T-cell (primary cell): ENCODE measurements around the gene NTM. TPM values are rescaled to one million over a fixed set of nuclear protein-coding genes. Genes with fewer than 3 reads are reported as not detected.

Source experiments
- ATAC-seq, 4 experiments: fragments of 200-7000 bp in 3 of 4; fragments of 150-1000 bp in 1 of 4; cut with Tn5 transposase; replicated peaks in 1 of 4; 1 replicate in 3 of 4; 2 replicates in 1 of 4; pipeline ENCODE4 v1.10.0; 2021; ENCODE audit warnings: moderate library complexity in 3 of 4, mild to moderate bottlenecking in 2 of 4, moderate number of reproducible peaks in 1 of 4
- CTCF ChIA-PET, 2 donors: fragments of 300-600 bp; sonication (Branson Sonifier 250); formaldehyde crosslinking; loops; one replicate each; lab custom pipeline; 2022; ENCODE audit warnings: antibody characterized with exemption in 2 of 2; lab: Charles Lee
- POLR2A ChIA-PET, 2 donors: fragments of 300-600 bp; sonication (Branson Sonifier 250); formaldehyde crosslinking; loops; one replicate each; lab custom pipeline; 2022; ENCODE audit warnings: antibody characterized with exemption in 2 of 2; lab: Charles Lee
- DNase-seq, 35 experiments: peaks; one replicate each; pipeline versions ENCODE4 v3.0.0 to v3.0.0-alpha.2; 2013 to 2023
- H3K27ac ChIP-seq: one replicate; pipeline ENCODE4 v1.5.1; 2013; ENCODE audit warnings: low read length
- H3K27me3 ChIP-seq, 2 experiments: replicated peaks in 1 of 2; 1 replicate in 1 of 2; 2 replicates in 1 of 2; pipeline versions ENCODE4 v1.6.1 to v1.7.0; 2013; ENCODE audit warnings: low read length in 1 of 2, mixed read lengths in 1 of 2; ENCODE audit not compliant: control insufficient read depth in 2 of 2, insufficient read depth in 2 of 2; ENCODE audit errors: extremely low read depth in 1 of 2
- H3K36me3 ChIP-seq, 2 donors: 1 replicate in 1 of 2; 2 replicates in 1 of 2; pipeline versions ENCODE4 v1.6.1 to v1.7.0; 2013; ENCODE audit warnings: low read length in 1 of 2; ENCODE audit not compliant: control insufficient read depth in 2 of 2, insufficient read depth in 1 of 2; ENCODE audit errors: extremely low read depth in 1 of 2
- H3K4me1 ChIP-seq, 2 experiments: 1 replicate in 1 of 2; 2 replicates in 1 of 2; pipeline versions ENCODE4 v1.6.1 to v1.7.0; 2013; ENCODE audit warnings: low read length in 2 of 2, mixed read lengths in 1 of 2; ENCODE audit not compliant: insufficient read depth in 2 of 2, control insufficient read depth in 1 of 2; ENCODE audit errors: extremely low read depth in 1 of 2
- H3K4me3 ChIP-seq, 2 donors: 1 replicate in 1 of 2; 2 replicates in 1 of 2; pipeline versions ENCODE4 v1.5.1 to v1.7.0; 2013; ENCODE audit warnings: mild to moderate bottlenecking in 2 of 2, low read length in 1 of 2, moderate library complexity in 1 of 2; ENCODE audit not compliant: control insufficient read depth in 1 of 2; ENCODE audit errors: extremely low read depth in 1 of 2
- H3K9me3 ChIP-seq: 2 replicates; pipeline ENCODE4 v1.7.0; 2013
- H3K27ac Mint-ChIP-seq, 2 donors: one replicate each; pipeline ENCODE4 v1.8.0; 2020 to 2021; ENCODE audit warnings: mild to moderate bottlenecking in 2 of 2, mixed read lengths in 2 of 2
- H3K27me3 Mint-ChIP-seq, 2 donors: one replicate each; pipeline ENCODE4 v1.8.0; 2021 to 2022; ENCODE audit warnings: mixed read lengths in 2 of 2
- H3K36me3 Mint-ChIP-seq: one replicate; pipeline ENCODE4 v1.8.0; 2021; ENCODE audit warnings: mixed read lengths
- H3K4me1 Mint-ChIP-seq, 3 donors: one replicate each; pipeline ENCODE4 v1.8.0; 2020 to 2022; ENCODE audit warnings: mixed read lengths in 3 of 3, mild to moderate bottlenecking in 1 of 3
- H3K4me3 Mint-ChIP-seq, 3 donors: one replicate each; pipeline ENCODE4 v1.8.0; 2020 to 2022; ENCODE audit warnings: mild to moderate bottlenecking in 3 of 3, mixed read lengths in 3 of 3, moderate library complexity in 3 of 3
- H3K9me3 Mint-ChIP-seq, 3 donors: one replicate each; pipeline ENCODE4 v1.8.0; 2020 to 2022; ENCODE audit warnings: mixed read lengths in 3 of 3
- WGBS: methylation state at CpG from one replicate; pipeline ENCODE4 v1.1.5; 2013; ENCODE audit warnings: missing lambda C conversion rate; ENCODE audit not compliant: insufficient coverage; 5-methylcytosine and 5-hydroxymethylcytosine counted together
- total RNA-seq, 35 experiments: library from RNA in 6 of 35; stranded (reverse) in 6 of 35; fragments of 120-200 nt in 1 of 35; gene quantifications; one replicate each; pipeline versions ENCODE4 v1.2.1 to v1.2.4 and lab custom pipeline; 2013 to 2026

NTM gene
- total RNA-seq, 5 donors from 2014 or later (not counting 1 experiment from before 2014, with no cell fraction given), result not detected

DNA sequence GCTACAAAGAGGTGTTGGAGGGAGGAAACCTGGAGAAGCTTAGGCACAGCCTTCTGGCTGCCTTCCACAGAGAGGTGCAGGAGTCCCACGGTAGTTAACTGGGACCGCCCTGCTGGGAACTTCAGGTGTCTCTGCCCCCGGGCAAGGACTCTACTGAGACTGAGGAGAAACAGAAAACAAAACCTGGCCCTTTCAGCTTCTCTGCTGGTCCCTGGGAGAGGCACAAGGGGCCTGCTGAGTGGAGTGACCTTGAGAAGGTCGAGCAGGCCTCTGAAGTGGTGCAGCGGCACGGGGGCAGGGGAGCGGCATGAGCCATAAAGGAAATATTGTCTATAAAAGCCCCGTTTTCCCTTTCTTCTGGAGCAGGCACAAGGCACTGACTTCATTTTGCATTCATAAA, 38.9 kb downstream of the NTM start:
- no peaks in the 10 kb centered on the region for H3K4me1 ChIP-seq
- H3K27ac Mint-ChIP-seq, result no peak overlapping the region
- no peak overlapping the region for H3K27ac ChIP-seq
- ATAC-seq (no peak), DNase-seq (no peak)
- H3K4me3 Mint-ChIP-seq, result no peak overlapping the region
- CTCF ChIA-PET, result no interaction called here
- no peaks in the 10 kb centered on the region for H3K9me3 ChIP-seq
- H3K4me3 ChIP-seq, result no peak overlapping the region
- no peaks in the 10 kb centered on the region for H3K36me3 Mint-ChIP-seq
- POLR2A ChIA-PET, result no interaction called here
- H3K4me1 Mint-ChIP-seq, result no peaks in the 10 kb centered on the region
- H3K27me3 ChIP-seq, result peaks cover 0 to 4% of the 10 kb centered on the region in 2 experiments
- peaks cover 0 to 2% of the 10 kb centered on the region in 2 donors for H3K27me3 Mint-ChIP-seq
- WGBS, result 68% methylated on average over 8 of the region's 8 CpGs
- H3K9me3 Mint-ChIP-seq, result peaks cover 0 to 3% (median 0%) of the 10 kb centered on the region in 3 donors
- no peaks in the 10 kb centered on the region for H3K36me3 ChIP-seq

GRCh38 chr11:131411636-131412035, 41.2 kb downstream of the NTM start:
- no peak overlapping the region for H3K4me3 Mint-ChIP-seq
- DNase-seq (no peak), ATAC-seq (no peak)
- H3K27ac Mint-ChIP-seq, result no peak overlapping the region
- no peaks in the 10 kb centered on the region for H3K4me1 Mint-ChIP-seq
- Histone ChIP-seq H3K27ac (no peak overlapping the region), H3K4me1 (no peaks in the 10 kb centered on the region), H3K9me3 (no peaks in the 10 kb centered on the region), H3K4me3 (no peak overlapping the region), H3K36me3 (no peaks in the 10 kb centered on the region), H3K27me3 (peaks cover 0 to 4% of the 10 kb centered on the region in 2 experiments)
- CTCF ChIA-PET, result interaction anchor here in 1 of 2 donors (0.6 kb wide), 1 partner anchor 107 kb away, joined by 3 read pairs; no protein-coding TSS in a partner anchor
- POLR2A ChIA-PET, result no interaction called here
- H3K36me3 Mint-ChIP-seq, result no peaks in the 10 kb centered on the region
- peaks cover 0 to 3% (median 0%) of the 10 kb centered on the region in 3 donors for H3K9me3 Mint-ChIP-seq
- 78% methylated on average over 6 of the region's 6 CpGs for WGBS
- peaks cover 0 to 2% of the 10 kb centered on the region in 2 donors for H3K27me3 Mint-ChIP-seq

DNA sequence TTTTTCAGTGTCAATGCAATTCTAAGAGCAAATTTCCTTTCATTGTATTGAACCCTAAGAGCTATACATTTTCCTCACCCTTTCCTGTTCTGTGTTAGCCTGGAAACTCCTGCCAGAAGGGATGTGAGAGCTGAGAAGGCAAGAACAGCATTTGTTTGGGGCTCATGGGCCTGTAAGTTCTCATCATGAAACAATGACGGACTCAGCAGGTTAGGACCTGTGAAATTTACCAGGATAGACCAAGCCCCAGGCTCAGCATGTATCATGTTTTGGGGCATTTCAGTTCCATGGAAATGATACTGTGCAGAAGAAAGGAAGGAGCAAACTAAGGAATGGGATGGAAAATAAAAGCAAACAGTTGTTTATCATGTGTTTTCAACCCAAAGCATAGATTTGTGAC, 41.6 kb downstream of the NTM start:
- Histone ChIP-seq H3K27ac (no peak overlapping the region), H3K4me1 (no peaks in the 10 kb centered on the region), H3K27me3 (peaks cover 0 to 4% of the 10 kb centered on the region in 2 experiments), H3K4me3 (no peak overlapping the region), H3K9me3 (no peaks in the 10 kb centered on the region), H3K36me3 (no peaks in the 10 kb centered on the region)
- ChIA-PET POLR2A (no interaction called here), CTCF (interaction anchor here in 1 of 2 donors (0.6 kb wide), 1 partner anchor 108 kb away, joined by 3 read pairs; no protein-coding TSS in a partner anchor)
- Mint-ChIP-seq H3K27ac (no peak overlapping the region), H3K4me3 (no peak overlapping the region), H3K4me1 (no peaks in the 10 kb centered on the region), H3K27me3 (peaks cover 0 to 2% of the 10 kb centered on the region in 2 donors), H3K9me3 (peaks cover 0 to 3% (median 0%) of the 10 kb centered on the region in 3 donors), H3K36me3 (no peaks in the 10 kb centered on the region)
- no peak for ATAC-seq
- WGBS, result 67% methylated on average over 1 of the region's 1 CpG
- no peak for DNase-seq

- Histone ChIP-seq H3K4me3 (no peak overlapping the region), H3K36me3 (no peaks in the 10 kb centered on the region), H3K27ac (no peak overlapping the region), H3K4me1 (no peaks in the 10 kb centered on the region), H3K27me3 (peaks cover 0 to 4% of the 10 kb centered on the region in 2 experiments), H3K9me3 (no peaks in the 10 kb centered on the region)
- H3K9me3 Mint-ChIP-seq, result peaks cover 0 to 3% (median 0%) of the 10 kb centered on the region in 3 donors
- WGBS, result 90% methylated on average over 2 of the region's 7 CpGs
- ATAC-seq, result no peak
- no peaks in the 10 kb centered on the region for H3K36me3 Mint-ChIP-seq
- H3K4me3 Mint-ChIP-seq, result no peak overlapping the region
- no peaks in the 10 kb centered on the region for H3K27me3 Mint-ChIP-seq
- ChIA-PET CTCF (no interaction called here), POLR2A (no interaction called here)
- H3K4me1 Mint-ChIP-seq, result no peaks in the 10 kb centered on the region
- DNase-seq, result no peak
- H3K27ac Mint-ChIP-seq, result no peak overlapping the region
Measured at GRCh38 chr11:131413217-131413616, 42.8 kb downstream of the NTM start.

GRCh38 chr11:131418189-131418588, 47.8 kb downstream of the NTM start:
- ATAC-seq (no peak), DNase-seq (no peak)
- Mint-ChIP-seq H3K4me3 (no peak overlapping the region), H3K36me3 (no peaks in the 10 kb centered on the region), H3K4me1 (no peaks in the 10 kb centered on the region), H3K9me3 (peaks cover 0 to 4% (median 0%) of the 10 kb centered on the region in 3 donors), H3K27ac (no peak overlapping the region), H3K27me3 (no peaks in the 10 kb centered on the region)
- 35% methylated on average over 3 of the region's 6 CpGs for WGBS
- no peaks in the 10 kb centered on the region for H3K9me3 ChIP-seq
- H3K4me3 ChIP-seq, result no peak overlapping the region
- no peaks in the 10 kb centered on the region for H3K27me3 ChIP-seq
- H3K36me3 ChIP-seq, result no peaks in the 10 kb centered on the region
- POLR2A ChIA-PET, result no interaction called here
- H3K4me1 ChIP-seq, result no peaks in the 10 kb centered on the region
- no peak overlapping the region for H3K27ac ChIP-seq
- CTCF ChIA-PET, result no interaction called here

- H3K9me3 Mint-ChIP-seq, result peaks cover 0 to 4% (median 3%) of the 10 kb centered on the region in 3 donors
- no peak overlapping the region for H3K27ac Mint-ChIP-seq
- no peak for DNase-seq
- H3K36me3 Mint-ChIP-seq, result no peaks in the 10 kb centered on the region
- no peaks in the 10 kb centered on the region for H3K4me1 Mint-ChIP-seq
- Histone ChIP-seq H3K27ac (no peak overlapping the region), H3K27me3 (no peaks in the 10 kb centered on the region), H3K9me3 (no peaks in the 10 kb centered on the region), H3K4me3 (no peak overlapping the region), H3K36me3 (no peaks in the 10 kb centered on the region), H3K4me1 (no peaks in the 10 kb centered on the region)
- POLR2A ChIA-PET, result no interaction called here
- WGBS, result 93% methylated on average over 2 of the region's 10 CpGs
- H3K4me3 Mint-ChIP-seq, result no peak overlapping the region
- no peak for ATAC-seq
- CTCF ChIA-PET, result no interaction called here
- H3K27me3 Mint-ChIP-seq, result no peaks in the 10 kb centered on the region
Measured at GRCh38 chr11:131421066-131421855, 50.8 kb downstream of the NTM start.
